ENCODE measurements around the gene NFIX. TPM values are rescaled to one million over a fixed set of nuclear protein-coding genes. Genes with fewer than 3 reads are reported as not detected.
A peak's percentile ranks its signal among the peaks of the same experiment; 100 is the strongest.

The NFIX gene
- total RNA-seq, 1 donor from 2014 or later = 146 TPM

DNA sequence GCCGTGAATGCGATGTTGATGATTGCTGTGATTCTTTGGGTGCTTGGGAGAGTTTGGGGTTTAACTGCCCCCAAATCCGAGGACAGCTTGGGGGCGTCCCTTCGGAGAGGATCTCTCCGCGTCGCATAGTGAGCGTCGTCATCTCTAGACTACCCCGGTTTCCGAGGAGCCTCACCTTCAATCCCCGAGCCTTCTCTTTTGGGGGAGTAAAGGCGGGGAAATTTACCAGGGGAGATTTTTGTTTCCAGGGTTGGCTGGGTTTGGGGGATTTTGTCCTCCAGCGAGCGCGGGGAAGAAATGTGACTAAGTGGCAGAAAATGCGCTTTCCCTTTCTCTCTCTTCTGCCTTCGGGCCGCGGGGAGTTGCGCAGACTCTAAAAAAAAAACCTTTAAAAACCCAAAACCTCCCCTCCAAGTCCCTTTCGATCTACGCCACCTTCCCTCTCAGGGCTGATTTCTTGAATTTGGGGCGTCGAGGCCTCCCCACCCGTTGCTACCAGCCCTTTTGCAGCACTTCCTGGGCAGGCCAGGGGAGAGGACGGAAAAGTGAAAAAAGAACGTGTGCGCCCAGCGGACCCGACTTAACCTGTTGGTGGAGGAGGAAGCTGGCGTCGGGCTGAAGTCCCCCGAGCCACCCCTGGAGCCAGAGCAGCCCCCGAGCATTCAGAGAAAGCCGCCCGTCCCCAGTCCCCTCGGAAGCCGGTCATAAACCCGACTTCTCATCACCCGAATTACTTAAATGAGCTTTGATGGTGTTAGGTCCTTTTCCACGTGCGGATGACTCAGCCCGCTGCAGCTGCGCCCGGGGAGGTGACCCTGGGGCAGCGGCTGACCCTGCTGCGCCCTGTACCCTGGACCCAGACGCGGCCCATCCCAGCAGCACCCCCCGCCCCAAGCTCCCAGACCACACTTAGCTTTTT, 17.7 kb downstream of the NFIX start:
- no peaks in the 10 kb centered on the region for H3K9me3 ChIP-seq
- intact Hi-C loops (cut with DNase I) = no loop called here
- H3K36me3 ChIP-seq = no peaks in the 10 kb centered on the region
- peaks cover 97% of the 10 kb centered on the region for H3K4me1 ChIP-seq
- peak overlapping the region; percentile 87 for H3K27ac ChIP-seq
- ATAC-seq (peak in 1 of 2 donors; percentile 60), DNase-seq (no peak)
- TF ChIP-seq, protein P1, sequence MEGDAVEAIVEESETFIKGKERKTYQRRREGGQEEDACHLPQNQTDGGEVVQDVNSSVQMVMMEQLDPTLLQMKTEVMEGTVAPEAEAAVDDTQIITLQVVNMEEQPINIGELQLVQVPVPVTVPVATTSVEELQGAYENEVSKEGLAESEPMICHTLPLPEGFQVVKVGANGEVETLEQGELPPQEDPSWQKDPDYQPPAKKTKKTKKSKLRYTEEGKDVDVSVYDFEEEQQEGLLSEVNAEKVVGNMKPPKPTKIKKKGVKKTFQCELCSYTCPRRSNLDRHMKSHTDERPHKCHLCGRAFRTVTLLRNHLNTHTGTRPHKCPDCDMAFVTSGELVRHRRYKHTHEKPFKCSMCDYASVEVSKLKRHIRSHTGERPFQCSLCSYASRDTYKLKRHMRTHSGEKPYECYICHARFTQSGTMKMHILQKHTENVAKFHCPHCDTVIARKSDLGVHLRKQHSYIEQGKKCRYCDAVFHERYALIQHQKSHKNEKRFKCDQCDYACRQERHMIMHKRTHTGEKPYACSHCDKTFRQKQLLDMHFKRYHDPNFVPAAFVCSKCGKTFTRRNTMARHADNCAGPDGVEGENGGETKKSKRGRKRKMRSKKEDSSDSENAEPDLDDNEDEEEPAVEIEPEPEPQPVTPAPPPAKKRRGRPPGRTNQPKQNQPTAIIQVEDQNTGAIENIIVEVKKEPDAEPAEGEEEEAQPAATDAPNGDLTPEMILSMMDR (IDR thresholded peaks at IDR 0.05) = no peak
- H3K4me3 ChIP-seq = peak overlapping the region; percentile 49
- peaks cover 44% of the 10 kb centered on the region for H3K27me3 ChIP-seq (ENCODE audit: low read depth)

DNA sequence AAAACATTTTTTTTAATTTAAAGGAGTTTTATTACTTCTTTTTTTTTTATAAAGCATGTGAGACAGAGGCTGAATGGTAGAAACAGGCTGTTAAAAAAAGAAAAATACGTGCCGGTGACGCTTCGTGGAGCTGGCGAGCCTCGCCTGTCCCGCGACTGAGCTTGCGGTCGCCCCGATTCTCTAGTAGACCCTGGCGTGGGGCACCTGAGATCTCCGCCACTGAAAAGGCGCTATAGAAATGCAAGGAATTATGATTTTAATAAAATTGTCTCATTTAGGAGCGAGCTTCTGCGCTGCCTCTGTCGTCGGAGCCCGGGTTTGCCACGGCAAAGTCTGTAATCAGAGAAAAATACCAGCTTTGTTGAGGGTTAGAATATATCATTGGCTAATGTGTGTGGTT, 18.4 kb downstream of the NFIX start:
- DNase-seq (no peak), ATAC-seq (no peak)
- Histone ChIP-seq H3K4me3 (peak overlapping the region; percentile 49), H3K9me3 (no peaks in the 10 kb centered on the region), H3K4me1 (peaks cover 97% of the 10 kb centered on the region), H3K27ac (peak overlapping the region; percentile 87), H3K36me3 (no peaks in the 10 kb centered on the region), H3K27me3 (ENCODE audit: low read depth) (peaks cover 44% of the 10 kb centered on the region)
- TF ChIP-seq, protein P1 (IDR thresholded peaks at IDR 0.05) = no peak
- intact Hi-C loops (cut with DNase I) = no loop called here

DNA sequence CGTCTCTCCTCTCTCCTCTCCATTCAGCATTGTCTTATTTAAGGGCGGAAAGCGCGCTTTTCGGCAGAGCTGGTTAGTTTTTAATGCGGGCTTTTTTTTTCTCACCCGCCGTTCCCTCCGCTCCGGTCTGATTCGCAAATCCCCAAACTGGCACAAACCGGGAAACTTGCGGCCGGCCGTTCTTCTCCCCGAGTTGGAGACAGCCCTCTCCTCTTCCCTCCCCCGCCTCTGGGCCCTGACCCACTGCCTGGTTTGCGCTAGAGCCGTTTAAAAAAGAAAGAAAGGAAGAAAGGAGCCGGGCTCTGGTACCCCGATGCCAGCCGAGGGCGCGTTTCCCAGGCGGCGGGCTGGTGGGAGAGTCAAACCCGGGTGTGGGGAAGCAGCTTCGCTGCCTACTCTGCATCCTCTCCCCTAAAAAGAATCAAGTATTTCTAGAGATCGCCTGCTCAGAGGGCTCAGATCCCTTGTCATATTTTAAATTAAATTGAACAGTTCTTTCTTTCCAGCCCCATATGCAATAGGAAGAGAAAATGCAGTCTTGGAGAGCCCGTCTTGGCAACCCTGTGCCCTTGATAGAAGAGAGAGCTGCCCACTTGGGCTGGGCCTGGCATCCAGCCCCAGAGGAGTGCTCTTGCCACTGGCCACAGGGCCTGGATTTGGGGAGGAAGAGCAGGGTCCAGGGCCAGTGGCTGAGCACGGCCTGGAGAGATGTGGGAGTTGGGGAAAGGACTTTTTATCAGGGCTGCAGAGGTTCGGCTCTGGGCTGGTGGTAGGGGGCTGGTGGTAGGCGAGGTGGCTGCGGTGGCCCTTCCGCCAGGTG, 19.0 kb downstream of the NFIX start:
- H3K4me3 ChIP-seq = peak overlapping the region; percentile 49
- intact Hi-C loops (cut with DNase I) = no loop called here
- H3K27ac ChIP-seq = peak overlapping the region; percentile 87
- no peaks in the 10 kb centered on the region for H3K9me3 ChIP-seq
- peaks cover 97% of the 10 kb centered on the region for H3K4me1 ChIP-seq
- TF ChIP-seq, protein P1 (IDR thresholded peaks at IDR 0.05) = no peak
- no peaks in the 10 kb centered on the region for H3K36me3 ChIP-seq
- no peak for DNase-seq
- ATAC-seq = peak; percentile 39 to 48
- peaks cover 44% of the 10 kb centered on the region for H3K27me3 ChIP-seq (ENCODE audit: low read depth)

DNA sequence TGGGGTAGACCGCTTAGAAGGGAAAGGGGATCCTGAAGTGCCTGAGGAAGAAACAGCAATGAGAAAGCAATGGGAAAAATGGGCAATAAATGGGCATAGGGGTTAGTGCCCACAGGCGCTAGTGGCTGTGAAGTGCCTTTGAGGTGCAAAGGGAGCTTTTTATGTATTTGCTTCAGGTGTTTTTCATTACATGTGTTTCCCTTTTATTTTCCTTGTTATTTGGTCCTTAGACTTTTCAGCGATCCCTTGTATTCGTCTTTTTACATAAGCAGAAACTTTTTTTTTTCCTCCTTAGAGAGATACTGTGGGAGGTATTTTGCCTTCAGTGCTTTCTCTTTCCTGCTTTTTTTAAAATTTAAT, 19.6 kb downstream of the NFIX start:
- H3K4me1 ChIP-seq = peaks cover 97% of the 10 kb centered on the region
- H3K9me3 ChIP-seq = no peaks in the 10 kb centered on the region

More for the DNA sequence above, 19.6 kb downstream of the NFIX start:
- H3K27me3 ChIP-seq (ENCODE audit: low read depth) = peaks cover 43% of the 10 kb centered on the region
- DNase-seq (no peak), ATAC-seq (no peak)
- H3K27ac ChIP-seq = peak overlapping the region; percentile 87
- H3K36me3 ChIP-seq = no peaks in the 10 kb centered on the region
- intact Hi-C loops (cut with DNase I) = no loop called here
- TF ChIP-seq, protein P1 (IDR thresholded peaks at IDR 0.05) = no peak
- peak overlapping the region; percentile 49 for H3K4me3 ChIP-seq
